DOHH2 (cell line): ENCODE data around the gene MFSD1.

Experiments
- EZH2phosphoT487 ChIP-seq: fragments of 200-600 bp; sonication (generic); IDR thresholded peaks from 2 replicates; pipeline ENCODE4 v1.6.1; 2017; ENCODE audit warnings: borderline replicate concordance, mild to moderate bottlenecking, antibody characterized with exemption, low read length, moderate library complexity, mixed read lengths
- TF ChIP-seq, protein P1 (sequence below): fragments of 200-600 bp; sonication (generic); IDR thresholded peaks from one replicate; pipeline ENCODE4 v1.5.1; 2014; ENCODE audit warnings: antibody characterized with exemption, mild to moderate bottlenecking, low read depth, low read length; ENCODE audit not compliant: poor library complexity, severe bottlenecking

DNA sequence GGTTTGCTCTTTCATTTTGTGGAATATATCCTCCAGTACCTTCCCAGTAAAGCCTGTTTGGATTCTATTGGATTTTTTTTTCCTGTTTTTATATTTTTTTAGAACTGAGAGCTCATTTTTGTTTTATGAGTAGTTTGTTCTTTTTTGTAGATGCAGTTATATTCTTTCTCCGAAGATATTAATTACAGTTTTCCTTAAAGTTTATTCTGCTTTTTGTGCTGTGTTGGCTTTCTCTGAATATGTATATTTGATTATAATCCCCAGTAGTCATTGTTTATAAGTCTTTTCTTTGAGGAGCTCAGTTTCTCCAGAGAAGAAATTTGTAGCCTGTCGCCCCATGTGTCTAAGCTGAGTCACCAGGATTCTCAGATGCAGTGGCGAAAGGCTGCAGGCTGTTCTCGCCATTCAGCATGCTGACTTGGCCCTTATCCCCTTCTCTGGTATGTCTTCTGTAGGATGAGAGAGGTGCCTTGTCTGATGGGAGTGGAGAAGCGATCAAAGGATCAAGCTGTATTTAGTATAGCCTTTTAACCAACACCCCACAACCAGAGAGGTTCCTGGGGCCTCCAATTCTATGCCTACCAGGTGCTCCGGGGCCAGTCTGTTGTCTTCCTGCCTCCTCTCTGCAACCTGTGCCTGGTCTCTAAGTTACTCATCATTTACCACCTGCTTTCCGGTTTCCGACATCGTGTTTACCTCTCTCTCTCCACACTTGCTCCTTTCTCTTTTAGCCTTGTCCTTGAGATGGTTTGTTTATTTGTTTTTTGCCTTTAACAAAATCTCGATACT, 31.7 kb upstream of the MFSD1 start:
- TF ChIP-seq EZH2phosphoT487, result no peak
- TF ChIP-seq, protein P1, sequence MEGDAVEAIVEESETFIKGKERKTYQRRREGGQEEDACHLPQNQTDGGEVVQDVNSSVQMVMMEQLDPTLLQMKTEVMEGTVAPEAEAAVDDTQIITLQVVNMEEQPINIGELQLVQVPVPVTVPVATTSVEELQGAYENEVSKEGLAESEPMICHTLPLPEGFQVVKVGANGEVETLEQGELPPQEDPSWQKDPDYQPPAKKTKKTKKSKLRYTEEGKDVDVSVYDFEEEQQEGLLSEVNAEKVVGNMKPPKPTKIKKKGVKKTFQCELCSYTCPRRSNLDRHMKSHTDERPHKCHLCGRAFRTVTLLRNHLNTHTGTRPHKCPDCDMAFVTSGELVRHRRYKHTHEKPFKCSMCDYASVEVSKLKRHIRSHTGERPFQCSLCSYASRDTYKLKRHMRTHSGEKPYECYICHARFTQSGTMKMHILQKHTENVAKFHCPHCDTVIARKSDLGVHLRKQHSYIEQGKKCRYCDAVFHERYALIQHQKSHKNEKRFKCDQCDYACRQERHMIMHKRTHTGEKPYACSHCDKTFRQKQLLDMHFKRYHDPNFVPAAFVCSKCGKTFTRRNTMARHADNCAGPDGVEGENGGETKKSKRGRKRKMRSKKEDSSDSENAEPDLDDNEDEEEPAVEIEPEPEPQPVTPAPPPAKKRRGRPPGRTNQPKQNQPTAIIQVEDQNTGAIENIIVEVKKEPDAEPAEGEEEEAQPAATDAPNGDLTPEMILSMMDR, result no peak
